Liver (tissue), 3 donors: Measurements from ENCODE around the gene PPP1R13B.

Experiments
- FOXA1 ChIP-seq: IDR thresholded peaks from 2 replicates; pipeline ENCODE4 v1.6.1; 2016; ENCODE audit warnings: antibody characterized with exemption
- GABPA ChIP-seq, 2 donors: IDR thresholded peaks in 1 of 2; conservative IDR thresholded peaks in 1 of 2; 2 replicates each; pipeline ENCODE4 v1.6.1; 2016; ENCODE audit warnings: antibody characterized with exemption in 2 of 2, mild to moderate bottlenecking in 1 of 2, moderate library complexity in 1 of 2
- HNF4G ChIP-seq: IDR thresholded peaks from 2 replicates; pipeline ENCODE4 v1.6.1; 2016; ENCODE audit warnings: antibody characterized with exemption
- JUND ChIP-seq, 2 donors: IDR thresholded peaks; 2 replicates each; pipeline ENCODE4 v1.6.1; 2016; ENCODE audit warnings: antibody characterized with exemption in 2 of 2
- MAX ChIP-seq: IDR thresholded peaks from 2 replicates; pipeline ENCODE4 v1.6.1; 2016; ENCODE audit warnings: antibody characterized with exemption
- NR2F2 ChIP-seq: IDR thresholded peaks from 2 replicates; pipeline ENCODE4 v1.6.1; 2016; ENCODE audit warnings: antibody characterized with exemption
- RAD21 ChIP-seq, 2 donors: IDR thresholded peaks; 2 replicates each; pipeline ENCODE4 v1.6.1; 2016; ENCODE audit warnings: antibody characterized with exemption in 2 of 2, mild to moderate bottlenecking in 2 of 2
- SP1 ChIP-seq: IDR thresholded peaks from 2 replicates; pipeline ENCODE4 v1.6.1; 2018; ENCODE audit warnings: antibody characterized with exemption, mild to moderate bottlenecking
- TAF1 ChIP-seq: conservative IDR thresholded peaks from 2 replicates; pipeline ENCODE4 v1.6.1; 2016; ENCODE audit warnings: antibody characterized with exemption, mild to moderate bottlenecking
- YY1 ChIP-seq: IDR thresholded peaks from 2 replicates; pipeline ENCODE4 v1.6.1; 2016; ENCODE audit warnings: antibody characterized with exemption, mild to moderate bottlenecking
- ZBTB33 ChIP-seq: IDR thresholded peaks from 2 replicates; pipeline ENCODE4 v1.6.1; 2016; ENCODE audit warnings: antibody characterized with exemption
- TF ChIP-seq, protein P1 (sequence below): fragments of 150-350 bp; IDR thresholded peaks from 2 replicates; pipeline ENCODE4 v1.5.1; 2017; ENCODE audit warnings: improper control_type of control experiment, low read depth, low read length; ENCODE audit not compliant: missing input control
- TF ChIP-seq, protein P2 (sequence below): IDR thresholded peaks from 2 replicates; pipeline ENCODE4 v1.6.1; 2016; ENCODE audit warnings: antibody characterized with exemption, mild to moderate bottlenecking
- donor health status: healthy.
- donor health status: healthy.

- TF ChIP-seq, protein P1, sequence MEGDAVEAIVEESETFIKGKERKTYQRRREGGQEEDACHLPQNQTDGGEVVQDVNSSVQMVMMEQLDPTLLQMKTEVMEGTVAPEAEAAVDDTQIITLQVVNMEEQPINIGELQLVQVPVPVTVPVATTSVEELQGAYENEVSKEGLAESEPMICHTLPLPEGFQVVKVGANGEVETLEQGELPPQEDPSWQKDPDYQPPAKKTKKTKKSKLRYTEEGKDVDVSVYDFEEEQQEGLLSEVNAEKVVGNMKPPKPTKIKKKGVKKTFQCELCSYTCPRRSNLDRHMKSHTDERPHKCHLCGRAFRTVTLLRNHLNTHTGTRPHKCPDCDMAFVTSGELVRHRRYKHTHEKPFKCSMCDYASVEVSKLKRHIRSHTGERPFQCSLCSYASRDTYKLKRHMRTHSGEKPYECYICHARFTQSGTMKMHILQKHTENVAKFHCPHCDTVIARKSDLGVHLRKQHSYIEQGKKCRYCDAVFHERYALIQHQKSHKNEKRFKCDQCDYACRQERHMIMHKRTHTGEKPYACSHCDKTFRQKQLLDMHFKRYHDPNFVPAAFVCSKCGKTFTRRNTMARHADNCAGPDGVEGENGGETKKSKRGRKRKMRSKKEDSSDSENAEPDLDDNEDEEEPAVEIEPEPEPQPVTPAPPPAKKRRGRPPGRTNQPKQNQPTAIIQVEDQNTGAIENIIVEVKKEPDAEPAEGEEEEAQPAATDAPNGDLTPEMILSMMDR = no peak
- TF ChIP-seq, protein P2, sequence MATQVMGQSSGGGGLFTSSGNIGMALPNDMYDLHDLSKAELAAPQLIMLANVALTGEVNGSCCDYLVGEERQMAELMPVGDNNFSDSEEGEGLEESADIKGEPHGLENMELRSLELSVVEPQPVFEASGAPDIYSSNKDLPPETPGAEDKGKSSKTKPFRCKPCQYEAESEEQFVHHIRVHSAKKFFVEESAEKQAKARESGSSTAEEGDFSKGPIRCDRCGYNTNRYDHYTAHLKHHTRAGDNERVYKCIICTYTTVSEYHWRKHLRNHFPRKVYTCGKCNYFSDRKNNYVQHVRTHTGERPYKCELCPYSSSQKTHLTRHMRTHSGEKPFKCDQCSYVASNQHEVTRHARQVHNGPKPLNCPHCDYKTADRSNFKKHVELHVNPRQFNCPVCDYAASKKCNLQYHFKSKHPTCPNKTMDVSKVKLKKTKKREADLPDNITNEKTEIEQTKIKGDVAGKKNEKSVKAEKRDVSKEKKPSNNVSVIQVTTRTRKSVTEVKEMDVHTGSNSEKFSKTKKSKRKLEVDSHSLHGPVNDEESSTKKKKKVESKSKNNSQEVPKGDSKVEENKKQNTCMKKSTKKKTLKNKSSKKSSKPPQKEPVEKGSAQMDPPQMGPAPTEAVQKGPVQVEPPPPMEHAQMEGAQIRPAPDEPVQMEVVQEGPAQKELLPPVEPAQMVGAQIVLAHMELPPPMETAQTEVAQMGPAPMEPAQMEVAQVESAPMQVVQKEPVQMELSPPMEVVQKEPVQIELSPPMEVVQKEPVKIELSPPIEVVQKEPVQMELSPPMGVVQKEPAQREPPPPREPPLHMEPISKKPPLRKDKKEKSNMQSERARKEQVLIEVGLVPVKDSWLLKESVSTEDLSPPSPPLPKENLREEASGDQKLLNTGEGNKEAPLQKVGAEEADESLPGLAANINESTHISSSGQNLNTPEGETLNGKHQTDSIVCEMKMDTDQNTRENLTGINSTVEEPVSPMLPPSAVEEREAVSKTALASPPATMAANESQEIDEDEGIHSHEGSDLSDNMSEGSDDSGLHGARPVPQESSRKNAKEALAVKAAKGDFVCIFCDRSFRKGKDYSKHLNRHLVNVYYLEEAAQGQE = no peak
- TF ChIP-seq NR2F2 (no peak), MAX (no peak), GABPA (IDR thresholded peaks at IDR 0.05 in 1 of 2, conservative IDR thresholded peaks at IDR 0.05 in 1 of 2) (no peak), RAD21 (IDR thresholded peaks at IDR 0.05) (no peak), YY1 (no peak), FOXA1 (no peak), JUND (IDR thresholded peaks at IDR 0.05) (no peak), ZBTB33 (no peak), TAF1 (no peak), HNF4G (no peak), SP1 (no peak)
Observed at GRCh38 chr14:103883263-103883523, 35.8 kb upstream of the PPP1R13B start.
